ENCODE measurements around the gene AEBP2.
A peak's percentile ranks its signal among the peaks of the same experiment; 100 is the strongest.

Gene AEBP2

DNA sequence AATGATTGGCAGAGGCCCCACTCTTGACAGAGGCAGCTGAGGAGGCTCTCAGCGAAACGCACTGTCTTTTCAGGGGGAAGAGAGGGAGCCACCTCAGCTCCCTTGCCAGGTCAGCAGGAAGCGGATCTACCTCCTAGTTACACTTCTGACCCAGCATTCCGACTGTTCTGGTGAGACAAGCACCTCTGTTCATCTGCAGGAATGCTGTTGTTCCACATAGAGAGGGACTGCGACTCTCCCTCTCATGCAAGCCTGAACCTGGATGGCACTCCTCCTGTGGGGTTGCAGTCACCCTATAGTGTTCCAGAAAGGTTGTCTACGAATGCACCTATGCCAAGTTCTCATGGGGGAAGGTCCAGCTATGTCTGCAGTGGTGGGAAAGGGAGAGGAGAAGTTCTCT is 37.1 kb upstream of the AEBP2 start:
- H3K4me3 ChIP-seq (ENCODE audit: low read length) = no peak overlapping the region
- TF ChIP-seq, protein P1, sequence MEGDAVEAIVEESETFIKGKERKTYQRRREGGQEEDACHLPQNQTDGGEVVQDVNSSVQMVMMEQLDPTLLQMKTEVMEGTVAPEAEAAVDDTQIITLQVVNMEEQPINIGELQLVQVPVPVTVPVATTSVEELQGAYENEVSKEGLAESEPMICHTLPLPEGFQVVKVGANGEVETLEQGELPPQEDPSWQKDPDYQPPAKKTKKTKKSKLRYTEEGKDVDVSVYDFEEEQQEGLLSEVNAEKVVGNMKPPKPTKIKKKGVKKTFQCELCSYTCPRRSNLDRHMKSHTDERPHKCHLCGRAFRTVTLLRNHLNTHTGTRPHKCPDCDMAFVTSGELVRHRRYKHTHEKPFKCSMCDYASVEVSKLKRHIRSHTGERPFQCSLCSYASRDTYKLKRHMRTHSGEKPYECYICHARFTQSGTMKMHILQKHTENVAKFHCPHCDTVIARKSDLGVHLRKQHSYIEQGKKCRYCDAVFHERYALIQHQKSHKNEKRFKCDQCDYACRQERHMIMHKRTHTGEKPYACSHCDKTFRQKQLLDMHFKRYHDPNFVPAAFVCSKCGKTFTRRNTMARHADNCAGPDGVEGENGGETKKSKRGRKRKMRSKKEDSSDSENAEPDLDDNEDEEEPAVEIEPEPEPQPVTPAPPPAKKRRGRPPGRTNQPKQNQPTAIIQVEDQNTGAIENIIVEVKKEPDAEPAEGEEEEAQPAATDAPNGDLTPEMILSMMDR (IDR thresholded peaks at IDR 0.05; ENCODE audit: insufficient read depth, low read depth, low read length, missing control alignments) = no peak
- DNase-seq (ENCODE audit: low read depth) = peak; percentile 89

DNA sequence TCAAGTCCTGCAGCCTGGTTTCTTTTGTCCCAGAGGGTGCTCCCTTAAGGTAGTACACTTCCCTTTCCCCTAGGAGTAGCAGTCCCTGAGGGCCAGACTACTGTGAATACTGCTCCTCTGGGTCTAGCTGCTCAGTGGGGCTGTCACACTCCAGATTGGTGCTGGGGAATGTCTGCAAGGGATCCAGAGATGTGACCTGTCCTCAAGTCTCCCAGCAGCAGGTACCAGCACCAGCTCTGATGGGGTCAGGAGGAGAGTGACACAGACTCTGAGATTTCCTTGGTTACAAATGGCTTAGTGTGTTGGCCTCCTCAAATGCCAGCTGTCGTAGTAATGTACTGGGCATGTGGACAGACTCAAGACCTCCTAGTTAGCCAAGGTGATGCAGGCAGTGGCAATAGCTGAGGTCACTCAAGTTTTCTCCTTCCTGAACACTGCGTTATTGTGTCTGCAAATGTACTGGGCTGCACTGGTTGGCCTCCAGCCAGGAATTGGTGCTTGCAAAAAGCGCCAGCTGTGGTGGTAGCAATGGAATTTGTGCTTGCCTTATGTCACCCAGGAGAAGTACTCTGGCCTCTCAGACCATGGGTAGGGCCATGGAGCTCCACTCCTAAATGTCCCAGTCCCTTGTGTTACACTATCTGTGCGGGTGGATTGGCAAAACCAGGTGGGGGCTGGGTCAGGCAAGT is 36.4 kb upstream of the AEBP2 start:
- TF ChIP-seq, protein P1 (IDR thresholded peaks at IDR 0.05; ENCODE audit: insufficient read depth, low read depth, low read length, missing control alignments) = no peak
- H3K4me3 ChIP-seq (ENCODE audit: low read length) = no peak overlapping the region
- DNase-seq (ENCODE audit: low read depth) = peak; percentile 40

DNA sequence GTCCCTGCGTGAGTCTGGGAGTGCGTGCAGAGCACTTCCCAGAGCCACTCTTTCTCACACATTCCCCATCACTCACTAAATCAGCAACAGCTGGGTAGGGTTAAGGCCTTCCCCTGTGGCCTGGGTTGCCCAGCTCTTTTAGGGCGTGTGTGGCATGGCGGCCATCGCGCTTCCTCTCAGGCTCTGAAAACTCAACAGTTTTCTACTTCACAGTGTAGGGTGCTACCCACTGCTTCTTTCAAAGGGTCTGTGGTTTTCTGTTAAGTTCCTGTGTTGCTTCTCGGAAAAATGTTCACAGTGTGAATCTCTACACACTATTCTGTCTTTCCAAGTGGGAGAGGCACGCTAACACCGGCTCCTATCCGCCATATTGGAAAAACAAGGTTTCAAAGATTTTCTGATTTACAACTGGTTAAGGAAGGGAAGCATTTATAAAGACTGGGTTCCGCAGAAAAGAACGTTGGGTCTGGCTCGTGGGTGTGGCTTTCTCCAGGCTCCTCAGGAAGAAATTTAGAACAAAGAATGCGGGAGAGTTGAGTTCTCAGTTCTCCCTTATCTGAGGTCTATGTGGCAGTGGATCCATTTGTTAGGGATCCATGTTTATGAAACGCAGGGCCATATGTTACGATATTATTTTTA is 34.9 kb upstream of the AEBP2 start:
- no peak for DNase-seq (ENCODE audit: low read depth)
- H3K4me3 ChIP-seq (ENCODE audit: low read length) = no peak overlapping the region
- TF ChIP-seq, protein P1 (IDR thresholded peaks at IDR 0.05; ENCODE audit: insufficient read depth, low read depth, low read length, missing control alignments) = no peak

DNA sequence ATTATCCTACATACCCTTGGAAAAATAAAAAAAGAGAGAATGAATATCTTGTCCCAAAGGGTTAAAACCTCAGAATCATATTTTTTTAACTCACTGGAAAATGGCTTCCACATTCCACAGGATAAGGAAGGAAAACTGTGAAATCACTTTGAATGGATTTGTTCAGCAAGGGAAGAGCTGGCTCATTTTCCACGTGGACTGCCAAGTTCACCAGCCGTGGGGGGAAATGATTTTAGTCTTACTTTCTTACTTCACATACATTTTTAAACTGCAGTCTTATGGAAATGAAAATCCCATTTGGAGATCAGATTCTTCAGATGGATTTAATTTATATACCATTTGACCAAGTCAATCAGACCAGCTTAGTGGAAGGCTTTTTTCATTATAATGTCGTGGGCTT is 29.9 kb upstream of the AEBP2 start:
- DNase-seq (ENCODE audit: low read depth) = no peak
- no peak overlapping the region for H3K4me3 ChIP-seq (ENCODE audit: low read length)
- TF ChIP-seq, protein P1 (IDR thresholded peaks at IDR 0.05; ENCODE audit: insufficient read depth, low read depth, low read length, missing control alignments) = no peak

DNA sequence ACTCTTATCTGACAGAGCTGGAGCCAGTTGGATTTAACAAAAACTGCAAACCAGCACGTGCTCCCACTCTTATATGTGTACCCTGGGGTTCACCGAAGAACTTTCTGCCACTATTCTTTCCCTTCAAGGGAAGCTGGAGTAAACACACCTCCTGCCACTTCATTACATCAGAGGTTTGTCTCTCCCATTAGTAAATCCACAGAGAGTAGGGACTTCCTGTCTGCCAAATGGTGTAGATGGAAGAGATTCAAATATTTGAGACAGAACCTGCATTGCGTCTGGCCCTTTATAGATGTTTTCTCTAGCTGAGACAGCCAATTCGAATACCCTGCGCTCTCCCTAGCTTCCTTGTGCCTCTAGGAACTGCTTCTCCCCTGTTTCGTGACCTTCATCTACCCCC is 29.1 kb upstream of the AEBP2 start:
- H3K4me3 ChIP-seq (ENCODE audit: low read length) = no peak overlapping the region
- TF ChIP-seq, protein P1 (IDR thresholded peaks at IDR 0.05; ENCODE audit: insufficient read depth, low read depth, low read length, missing control alignments) = no peak
- DNase-seq (ENCODE audit: low read depth) = no peak

DNA sequence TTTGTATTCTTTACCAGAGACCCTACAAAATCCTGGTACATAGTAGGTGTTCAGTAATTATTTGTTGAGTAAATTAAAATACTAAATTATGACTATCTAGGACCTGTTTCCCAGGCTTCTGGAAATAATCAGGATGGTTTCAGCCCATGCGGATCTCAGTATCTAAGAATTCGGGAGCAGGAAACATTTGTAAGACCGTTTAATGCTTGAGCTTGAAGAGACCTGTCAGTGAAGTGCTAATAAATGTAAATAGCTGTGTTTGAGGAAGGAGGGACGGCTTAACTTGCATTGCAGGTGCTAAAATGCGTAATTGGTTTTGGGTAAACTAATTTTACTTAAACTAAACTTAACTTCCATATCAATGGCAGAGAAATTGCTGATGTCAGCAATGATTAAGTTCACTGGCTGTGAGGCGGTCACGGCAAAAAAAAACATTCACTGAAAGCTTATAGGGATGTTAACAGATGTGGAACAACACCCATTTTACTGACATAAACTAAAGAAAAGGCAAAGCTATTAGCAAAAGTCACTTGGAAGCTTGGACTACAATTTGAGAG is 28.6 kb upstream of the AEBP2 start:
- TF ChIP-seq, protein P1 (IDR thresholded peaks at IDR 0.05; ENCODE audit: insufficient read depth, low read depth, low read length, missing control alignments) = no peak
- H3K4me3 ChIP-seq (ENCODE audit: low read length) = no peak overlapping the region
- no peak for DNase-seq (ENCODE audit: low read depth)
